Natural killer cell (primary cell): ENCODE results near the gene BTBD6. TPM values are rescaled to one million over a fixed set of nuclear protein-coding genes. Genes with fewer than 3 reads are reported as not detected.

Experiments
- ATAC-seq, 3 donors: fragments of 150-1000 bp in 2 of 3; fragments of 200-7000 bp in 1 of 3; cut with Tn5 transposase; 1 replicate in 1 of 3; 2 replicates in 2 of 3; pipeline ENCODE4 v1.10.0; 2021; ENCODE audit warnings: mild to moderate bottlenecking in 2 of 3, moderate library complexity in 2 of 3
- DNase-seq, 2 donors: peaks; one replicate each; pipeline versions ENCODE4 v3.0.0 to v3.0.0-alpha.2; 2013 to 2021; ENCODE audit warnings: mixed read lengths in 1 of 2
- H3K27ac ChIP-seq: one replicate; pipeline ENCODE4 v1.5.1; 2013; ENCODE audit warnings: mild to moderate bottlenecking, low read length
- H3K27me3 ChIP-seq: one replicate; pipeline ENCODE4 v1.6.1; 2013; ENCODE audit warnings: low read length; ENCODE audit not compliant: control insufficient read depth, insufficient read depth
- H3K36me3 ChIP-seq: one replicate; pipeline ENCODE4 v1.6.1; 2013; ENCODE audit warnings: low read length; ENCODE audit not compliant: control insufficient read depth, insufficient read depth
- H3K4me1 ChIP-seq: one replicate; pipeline ENCODE4 v1.6.1; 2013; ENCODE audit warnings: low read length; ENCODE audit not compliant: control insufficient read depth, insufficient read depth
- H3K4me3 ChIP-seq: one replicate; pipeline ENCODE4 v1.5.1; 2013; ENCODE audit warnings: low read length
- H3K9me3 ChIP-seq: one replicate; pipeline ENCODE4 v1.6.1; 2013; ENCODE audit warnings: low read length; ENCODE audit not compliant: control insufficient read depth, insufficient read depth
- H3K27ac Mint-ChIP-seq, 2 donors: one replicate each; pipeline ENCODE4 v1.8.0; 2022; ENCODE audit warnings: mild to moderate bottlenecking in 2 of 2, mixed read lengths in 2 of 2, moderate library complexity in 1 of 2
- H3K27me3 Mint-ChIP-seq, 2 donors: one replicate each; pipeline ENCODE4 v1.8.0; 2022; ENCODE audit warnings: low read depth in 2 of 2, mixed read lengths in 2 of 2
- H3K36me3 Mint-ChIP-seq: one replicate; pipeline ENCODE4 v1.8.0; 2022; ENCODE audit warnings: mixed read lengths
- H3K4me1 Mint-ChIP-seq, 2 donors: one replicate each; pipeline ENCODE4 v1.8.0; 2022; ENCODE audit warnings: mixed read lengths in 2 of 2
- H3K4me3 Mint-ChIP-seq: one replicate; pipeline ENCODE4 v1.8.0; 2022; ENCODE audit warnings: mild to moderate bottlenecking, moderate library complexity, mixed read lengths
- H3K9me3 Mint-ChIP-seq, 2 donors: one replicate each; pipeline ENCODE4 v1.8.0; 2022; ENCODE audit warnings: mixed read lengths in 2 of 2
- WGBS: methylation state at CpG from one replicate; pipeline ENCODE4 v1.1.7; 2013; ENCODE audit warnings: missing lambda C conversion rate; ENCODE audit not compliant: insufficient coverage; 5-methylcytosine and 5-hydroxymethylcytosine counted together
- intact Hi-C: fragments of 100-400 bp; cut with micrococcal nuclease; formaldehyde crosslinking; loops from one replicate; pipeline ENCODE4 v1.14.2; 2022
- total RNA-seq, 4 donors: library from RNA; stranded (reverse); fragments of 120-200 nt in 1 of 4; gene quantifications; one replicate each; pipeline versions ENCODE4 v1.2.3 to v1.2.4, GENCODE V29; 2013 to 2022
- TF ChIP-seq, protein P1 (sequence below): fragments of 200-600 bp; IDR thresholded peaks from one replicate; pipeline ENCODE4 v1.8.0; 2022; ENCODE audit warnings: antibody characterized with exemption

The BTBD6 gene
- total RNA-seq, 3 donors from 2014 or later (not counting 1 experiment from before 2014, with no cell fraction given): 30.9 to 48.7 (median 44.2) TPM

DNA sequence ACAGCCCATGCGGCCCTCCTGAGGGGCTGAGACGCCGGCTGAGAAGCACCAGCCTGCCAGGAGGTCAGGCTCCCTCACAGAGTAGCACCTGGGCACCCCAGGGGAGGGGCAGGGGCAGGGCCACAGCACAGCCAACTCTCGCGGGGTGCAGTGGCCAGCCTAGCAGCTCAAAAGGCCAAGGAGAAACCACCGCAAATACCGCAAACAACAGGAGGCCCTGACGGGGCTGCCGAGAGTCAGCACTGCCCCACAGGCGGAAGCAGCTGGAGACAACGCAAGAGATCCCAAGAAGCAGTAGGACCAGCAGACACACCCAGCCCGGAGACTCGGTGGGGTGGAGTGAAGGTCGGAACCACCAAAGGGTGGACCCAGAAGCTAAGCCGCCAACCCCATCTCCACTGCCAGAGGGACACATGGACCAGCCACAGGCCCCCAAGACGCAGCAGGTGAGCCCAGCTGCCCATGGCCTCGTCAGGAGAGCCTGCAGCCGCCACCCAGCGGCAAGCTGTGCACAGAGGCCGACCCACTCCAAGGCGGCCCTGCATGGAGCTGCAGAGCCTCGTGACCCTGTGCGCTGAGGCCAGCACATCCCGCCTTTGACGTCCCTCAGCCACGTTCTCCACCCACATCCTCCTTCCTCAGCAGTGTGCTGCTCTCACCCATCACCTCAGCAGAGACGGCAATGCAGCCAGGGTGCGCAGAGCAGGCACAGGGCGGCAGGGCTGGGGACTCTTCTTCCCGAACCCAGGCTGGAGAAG is 31.7 kb upstream of the BTBD6 start:
- WGBS: 91% methylated on average over 30 of the region's 30 CpGs
- Mint-ChIP-seq H3K4me1 (peaks cover 7 to 8% of the 10 kb centered on the region in 2 donors), H3K9me3 (no peaks in the 10 kb centered on the region), H3K27me3 (no peaks in the 10 kb centered on the region), H3K36me3 (no peaks in the 10 kb centered on the region), H3K4me3 (no peak overlapping the region), H3K27ac (no peak overlapping the region)
- no peak overlapping the region for H3K4me3 ChIP-seq
- no peaks in the 10 kb centered on the region for H3K4me1 ChIP-seq
- peaks cover 48% of the 10 kb centered on the region for H3K36me3 ChIP-seq
- intact Hi-C loops: no loop called here
- H3K27me3 ChIP-seq: no peaks in the 10 kb centered on the region
- ATAC-seq: no peak
- TF ChIP-seq, protein P1, sequence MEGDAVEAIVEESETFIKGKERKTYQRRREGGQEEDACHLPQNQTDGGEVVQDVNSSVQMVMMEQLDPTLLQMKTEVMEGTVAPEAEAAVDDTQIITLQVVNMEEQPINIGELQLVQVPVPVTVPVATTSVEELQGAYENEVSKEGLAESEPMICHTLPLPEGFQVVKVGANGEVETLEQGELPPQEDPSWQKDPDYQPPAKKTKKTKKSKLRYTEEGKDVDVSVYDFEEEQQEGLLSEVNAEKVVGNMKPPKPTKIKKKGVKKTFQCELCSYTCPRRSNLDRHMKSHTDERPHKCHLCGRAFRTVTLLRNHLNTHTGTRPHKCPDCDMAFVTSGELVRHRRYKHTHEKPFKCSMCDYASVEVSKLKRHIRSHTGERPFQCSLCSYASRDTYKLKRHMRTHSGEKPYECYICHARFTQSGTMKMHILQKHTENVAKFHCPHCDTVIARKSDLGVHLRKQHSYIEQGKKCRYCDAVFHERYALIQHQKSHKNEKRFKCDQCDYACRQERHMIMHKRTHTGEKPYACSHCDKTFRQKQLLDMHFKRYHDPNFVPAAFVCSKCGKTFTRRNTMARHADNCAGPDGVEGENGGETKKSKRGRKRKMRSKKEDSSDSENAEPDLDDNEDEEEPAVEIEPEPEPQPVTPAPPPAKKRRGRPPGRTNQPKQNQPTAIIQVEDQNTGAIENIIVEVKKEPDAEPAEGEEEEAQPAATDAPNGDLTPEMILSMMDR: no peak
- no peak overlapping the region for H3K27ac ChIP-seq
- no peaks in the 10 kb centered on the region for H3K9me3 ChIP-seq
- no peak for DNase-seq

DNA sequence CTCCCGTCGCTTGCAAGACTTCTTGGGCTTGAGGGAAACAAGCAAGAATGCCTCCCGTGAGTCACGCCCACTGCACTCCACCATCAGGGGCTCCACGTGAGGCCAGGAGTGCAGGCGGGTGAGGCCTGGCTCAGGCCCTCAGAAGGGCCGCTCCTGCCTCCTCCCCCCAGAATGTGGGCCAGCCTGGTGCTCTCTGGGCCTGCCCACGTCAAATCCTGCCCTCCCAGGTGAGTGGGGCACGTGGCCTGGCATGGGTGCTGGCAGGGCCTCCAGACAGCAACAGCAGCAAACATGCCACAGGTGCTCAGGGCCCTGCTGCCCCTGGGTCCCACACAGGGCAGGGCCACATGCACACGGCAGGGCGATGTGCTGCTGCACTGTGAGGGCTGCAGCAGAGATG is 30.6 kb upstream of the BTBD6 start:
- intact Hi-C loops: no loop called here
- no peak overlapping the region for H3K27ac Mint-ChIP-seq
- H3K36me3 Mint-ChIP-seq: no peaks in the 10 kb centered on the region
- Histone ChIP-seq H3K9me3 (no peaks in the 10 kb centered on the region), H3K27me3 (no peaks in the 10 kb centered on the region), H3K4me3 (no peak overlapping the region), H3K36me3 (peaks cover 46% of the 10 kb centered on the region), H3K27ac (no peak overlapping the region), H3K4me1 (no peaks in the 10 kb centered on the region)
- no peak overlapping the region for H3K4me3 Mint-ChIP-seq
- TF ChIP-seq, protein P1: no peak
- 96% methylated on average over 11 of the region's 11 CpGs for WGBS
- no peak for DNase-seq
- no peaks in the 10 kb centered on the region for H3K9me3 Mint-ChIP-seq
- H3K27me3 Mint-ChIP-seq: no peaks in the 10 kb centered on the region
- peaks cover 7 to 8% of the 10 kb centered on the region in 2 donors for H3K4me1 Mint-ChIP-seq
- no peak for ATAC-seq

DNA sequence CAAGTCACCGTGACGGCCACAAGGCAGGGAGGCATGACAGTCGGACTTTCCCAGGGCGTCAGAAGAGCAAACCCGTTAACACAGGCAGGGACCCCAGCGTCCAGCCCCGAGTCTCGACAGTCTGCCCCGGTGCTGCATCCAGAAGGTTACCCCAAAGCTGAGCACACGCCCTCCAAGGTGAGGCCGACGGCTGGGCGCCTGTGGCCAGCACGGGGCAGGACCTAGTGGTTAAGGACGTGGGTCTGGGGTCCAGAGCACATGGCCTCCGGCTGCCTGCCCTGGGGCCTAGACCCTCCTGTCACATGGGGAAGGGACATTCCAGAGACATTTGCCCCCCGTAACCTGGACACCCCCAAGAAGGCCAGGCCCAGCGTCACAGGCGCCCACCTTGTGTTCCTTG is 29.7 kb upstream of the BTBD6 start:
- Histone ChIP-seq H3K36me3 (peaks cover 39% of the 10 kb centered on the region), H3K27me3 (no peaks in the 10 kb centered on the region), H3K9me3 (no peaks in the 10 kb centered on the region), H3K4me3 (no peak overlapping the region), H3K27ac (no peak overlapping the region), H3K4me1 (no peaks in the 10 kb centered on the region)
- intact Hi-C loops: no loop called here
- Mint-ChIP-seq H3K27me3 (no peaks in the 10 kb centered on the region), H3K4me1 (peaks cover 7 to 8% of the 10 kb centered on the region in 2 donors), H3K9me3 (no peaks in the 10 kb centered on the region), H3K36me3 (no peaks in the 10 kb centered on the region), H3K4me3 (no peak overlapping the region), H3K27ac (no peak overlapping the region)
- DNase-seq: no peak
- ATAC-seq: no peak
- TF ChIP-seq, protein P1: no peak
- WGBS: 93% methylated on average over 19 of the region's 19 CpGs
